H1 (cell line): ENCODE data around the gene MESD. TPM values are rescaled to one million over a fixed set of nuclear protein-coding genes. Genes with fewer than 3 reads are reported as not detected.

Experiments used
- EZH2 ChIP-seq: fragments of 200-600 bp; sonication (generic); IDR thresholded peaks from 2 replicates; pipeline ENCODE4 v1.7.1; 2012; ENCODE audit warnings: low read depth, mild to moderate bottlenecking, moderate library complexity, low read length, inconsistent platforms; ENCODE audit not compliant: severe bottlenecking
- polyA plus RNA-seq, 7 experiments: library from polyadenylated mRNA; depleted of rRNA in 3 of 7; stranded (reverse) in 5 of 7; unstranded in 2 of 7; fragments of >200 nt in 5 of 7; fragments of 200-250 nt in 2 of 7; gene quantifications; 1 replicate in 5 of 7; 2 replicates in 1 of 7; 4 replicates in 1 of 7; pipeline versions ENCODE4 v1.2.1 to v1.2.3, GENCODE V29; 2011 to 2013; ENCODE audit warnings: missing spikeins in 2 of 7, mixed read lengths in 2 of 7
- total RNA-seq: library from RNA; stranded (reverse); fragmentation: NEBNext Ultra II Directional; extraction: Animal tissue kit (Norgen Biotek cat#: 25700); gene quantifications from 2 replicates; pipeline ENCODE4 v1.2.1, GENCODE V29; 2021
- TF ChIP-seq, protein P1 (sequence below): fragments of 300-600 bp; sonication (generic); IDR thresholded peaks from 2 replicates; pipeline ENCODE4 v1.7.1; 2012; ENCODE audit warnings: low read length, moderate library complexity, mild to moderate bottlenecking, inconsistent platforms; ENCODE audit not compliant: insufficient replicate concordance

The MESD gene
- total and polyA plus RNA-seq, 2 of the 8 experiments (the other 6 are each of a cell fraction or from before 2014, with no cell fraction given), result 11.0 to 28.3 TPM

DNA sequence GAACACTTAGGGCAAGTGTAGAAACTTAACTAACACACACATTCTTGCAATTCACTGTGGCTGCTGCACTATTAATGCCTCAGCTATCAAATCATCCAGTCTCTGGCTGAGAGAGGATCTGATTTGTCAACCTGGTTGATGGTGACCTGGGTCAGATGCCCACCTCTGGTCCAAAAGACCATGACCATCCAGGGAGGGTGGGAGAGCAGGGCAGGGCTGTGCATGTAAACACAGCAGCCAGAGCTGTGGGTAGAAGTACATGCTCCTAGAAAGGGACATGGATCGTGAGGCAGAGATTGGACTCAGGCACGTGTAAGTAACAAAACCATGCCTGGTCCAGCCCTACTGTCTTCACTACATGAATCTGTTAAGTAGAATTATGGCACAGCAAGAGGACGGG, 17.3 kb downstream of the MESD start (continued):
- TF ChIP-seq, protein P1, sequence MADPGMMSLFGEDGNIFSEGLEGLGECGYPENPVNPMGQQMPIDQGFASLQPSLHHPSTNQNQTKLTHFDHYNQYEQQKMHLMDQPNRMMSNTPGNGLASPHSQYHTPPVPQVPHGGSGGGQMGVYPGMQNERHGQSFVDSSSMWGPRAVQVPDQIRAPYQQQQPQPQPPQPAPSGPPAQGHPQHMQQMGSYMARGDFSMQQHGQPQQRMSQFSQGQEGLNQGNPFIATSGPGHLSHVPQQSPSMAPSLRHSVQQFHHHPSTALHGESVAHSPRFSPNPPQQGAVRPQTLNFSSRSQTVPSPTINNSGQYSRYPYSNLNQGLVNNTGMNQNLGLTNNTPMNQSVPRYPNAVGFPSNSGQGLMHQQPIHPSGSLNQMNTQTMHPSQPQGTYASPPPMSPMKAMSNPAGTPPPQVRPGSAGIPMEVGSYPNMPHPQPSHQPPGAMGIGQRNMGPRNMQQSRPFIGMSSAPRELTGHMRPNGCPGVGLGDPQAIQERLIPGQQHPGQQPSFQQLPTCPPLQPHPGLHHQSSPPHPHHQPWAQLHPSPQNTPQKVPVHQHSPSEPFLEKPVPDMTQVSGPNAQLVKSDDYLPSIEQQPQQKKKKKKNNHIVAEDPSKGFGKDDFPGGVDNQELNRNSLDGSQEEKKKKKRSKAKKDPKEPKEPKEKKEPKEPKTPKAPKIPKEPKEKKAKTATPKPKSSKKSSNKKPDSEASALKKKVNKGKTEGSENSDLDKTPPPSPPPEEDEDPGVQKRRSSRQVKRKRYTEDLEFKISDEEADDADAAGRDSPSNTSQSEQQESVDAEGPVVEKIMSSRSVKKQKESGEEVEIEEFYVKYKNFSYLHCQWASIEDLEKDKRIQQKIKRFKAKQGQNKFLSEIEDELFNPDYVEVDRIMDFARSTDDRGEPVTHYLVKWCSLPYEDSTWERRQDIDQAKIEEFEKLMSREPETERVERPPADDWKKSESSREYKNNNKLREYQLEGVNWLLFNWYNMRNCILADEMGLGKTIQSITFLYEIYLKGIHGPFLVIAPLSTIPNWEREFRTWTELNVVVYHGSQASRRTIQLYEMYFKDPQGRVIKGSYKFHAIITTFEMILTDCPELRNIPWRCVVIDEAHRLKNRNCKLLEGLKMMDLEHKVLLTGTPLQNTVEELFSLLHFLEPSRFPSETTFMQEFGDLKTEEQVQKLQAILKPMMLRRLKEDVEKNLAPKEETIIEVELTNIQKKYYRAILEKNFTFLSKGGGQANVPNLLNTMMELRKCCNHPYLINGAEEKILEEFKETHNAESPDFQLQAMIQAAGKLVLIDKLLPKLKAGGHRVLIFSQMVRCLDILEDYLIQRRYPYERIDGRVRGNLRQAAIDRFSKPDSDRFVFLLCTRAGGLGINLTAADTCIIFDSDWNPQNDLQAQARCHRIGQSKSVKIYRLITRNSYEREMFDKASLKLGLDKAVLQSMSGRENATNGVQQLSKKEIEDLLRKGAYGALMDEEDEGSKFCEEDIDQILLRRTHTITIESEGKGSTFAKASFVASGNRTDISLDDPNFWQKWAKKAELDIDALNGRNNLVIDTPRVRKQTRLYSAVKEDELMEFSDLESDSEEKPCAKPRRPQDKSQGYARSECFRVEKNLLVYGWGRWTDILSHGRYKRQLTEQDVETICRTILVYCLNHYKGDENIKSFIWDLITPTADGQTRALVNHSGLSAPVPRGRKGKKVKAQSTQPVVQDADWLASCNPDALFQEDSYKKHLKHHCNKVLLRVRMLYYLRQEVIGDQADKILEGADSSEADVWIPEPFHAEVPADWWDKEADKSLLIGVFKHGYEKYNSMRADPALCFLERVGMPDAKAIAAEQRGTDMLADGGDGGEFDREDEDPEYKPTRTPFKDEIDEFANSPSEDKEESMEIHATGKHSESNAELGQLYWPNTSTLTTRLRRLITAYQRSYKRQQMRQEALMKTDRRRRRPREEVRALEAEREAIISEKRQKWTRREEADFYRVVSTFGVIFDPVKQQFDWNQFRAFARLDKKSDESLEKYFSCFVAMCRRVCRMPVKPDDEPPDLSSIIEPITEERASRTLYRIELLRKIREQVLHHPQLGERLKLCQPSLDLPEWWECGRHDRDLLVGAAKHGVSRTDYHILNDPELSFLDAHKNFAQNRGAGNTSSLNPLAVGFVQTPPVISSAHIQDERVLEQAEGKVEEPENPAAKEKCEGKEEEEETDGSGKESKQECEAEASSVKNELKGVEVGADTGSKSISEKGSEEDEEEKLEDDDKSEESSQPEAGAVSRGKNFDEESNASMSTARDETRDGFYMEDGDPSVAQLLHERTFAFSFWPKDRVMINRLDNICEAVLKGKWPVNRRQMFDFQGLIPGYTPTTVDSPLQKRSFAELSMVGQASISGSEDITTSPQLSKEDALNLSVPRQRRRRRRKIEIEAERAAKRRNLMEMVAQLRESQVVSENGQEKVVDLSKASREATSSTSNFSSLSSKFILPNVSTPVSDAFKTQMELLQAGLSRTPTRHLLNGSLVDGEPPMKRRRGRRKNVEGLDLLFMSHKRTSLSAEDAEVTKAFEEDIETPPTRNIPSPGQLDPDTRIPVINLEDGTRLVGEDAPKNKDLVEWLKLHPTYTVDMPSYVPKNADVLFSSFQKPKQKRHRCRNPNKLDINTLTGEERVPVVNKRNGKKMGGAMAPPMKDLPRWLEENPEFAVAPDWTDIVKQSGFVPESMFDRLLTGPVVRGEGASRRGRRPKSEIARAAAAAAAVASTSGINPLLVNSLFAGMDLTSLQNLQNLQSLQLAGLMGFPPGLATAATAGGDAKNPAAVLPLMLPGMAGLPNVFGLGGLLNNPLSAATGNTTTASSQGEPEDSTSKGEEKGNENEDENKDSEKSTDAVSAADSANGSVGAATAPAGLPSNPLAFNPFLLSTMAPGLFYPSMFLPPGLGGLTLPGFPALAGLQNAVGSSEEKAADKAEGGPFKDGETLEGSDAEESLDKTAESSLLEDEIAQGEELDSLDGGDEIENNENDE, result no peak
- TF ChIP-seq EZH2, result no peak
